ACHN (cell line): ENCODE results near the gene DHPS.
A peak's percentile ranks its signal among the peaks of the same experiment; 100 is the strongest.
"Not testable (repeated sequence)": the region's sequence is repeated elsewhere in the genome, so short reads cannot be mapped to it uniquely, and the experiment has no call there.

ENCODE experiments used
- DNase-seq: peaks from one replicate; pipeline ENCODE4 v3.0.0-alpha.2; 2015
- in situ Hi-C: cut with HindIII; loops from 2 replicates; pipeline ENCODE4 v1.10.0; 2017; ENCODE audit warnings: low sequenced_read_pairs, low pct_ligation_motif_present, low pct_unique_long_range_greater_than_20kb

The DHPS gene

DNA sequence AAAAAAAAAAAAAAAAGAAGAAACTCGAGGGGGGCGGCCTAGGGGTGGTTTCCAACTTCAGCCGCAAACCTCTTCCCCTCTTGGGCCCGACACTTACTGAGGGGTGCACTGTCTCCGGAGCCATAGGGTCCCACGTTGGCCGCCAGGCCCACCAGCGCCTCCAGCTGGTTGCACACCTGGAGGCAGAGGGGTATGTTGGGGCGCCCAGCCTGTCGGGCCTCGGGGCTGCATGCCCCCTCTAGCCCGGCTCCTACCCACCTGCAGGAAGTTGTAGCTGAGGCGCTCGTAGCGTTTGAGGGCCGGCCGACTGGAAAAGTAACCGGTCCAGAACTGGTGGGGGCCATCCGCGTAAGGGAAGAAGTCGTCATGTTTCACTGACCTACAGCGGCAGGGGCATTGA, 23.7 kb downstream of the DHPS start:
- DNase-seq: no peak
- in situ Hi-C loops: no loop called here

DNA sequence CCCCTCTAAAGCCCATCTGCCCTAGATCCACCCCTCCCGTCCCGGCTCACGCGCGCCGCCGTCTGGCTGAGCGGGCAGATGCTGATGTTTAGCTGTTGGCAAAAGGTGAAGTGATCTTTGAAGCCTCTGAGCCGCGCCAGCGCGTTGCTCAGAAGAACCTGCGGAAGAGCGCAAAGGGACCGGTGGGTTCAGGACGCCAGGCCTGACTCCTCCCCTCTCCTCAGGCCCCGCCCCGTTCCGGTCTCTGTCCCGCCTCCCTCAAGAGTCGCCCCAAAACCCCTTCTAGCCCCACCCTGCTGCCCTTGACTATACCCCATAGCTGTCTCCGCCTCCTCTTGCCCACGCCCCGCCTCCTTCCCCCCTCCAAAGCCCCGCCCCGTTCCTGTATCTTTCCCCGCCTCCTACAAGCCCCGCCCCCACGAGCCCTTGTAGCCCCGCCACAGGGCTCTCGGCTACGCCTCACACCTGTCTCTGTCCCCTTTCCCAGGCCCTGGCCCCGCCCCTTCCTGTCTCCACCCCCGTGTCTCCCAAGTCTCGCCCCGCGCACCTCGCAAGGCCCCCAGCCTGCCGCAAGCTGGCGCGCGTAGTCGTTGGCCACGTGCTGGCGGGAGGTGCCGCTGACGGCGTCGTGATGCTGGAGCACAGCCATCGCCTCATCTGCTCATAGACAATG, 24.6 kb downstream of the DHPS start:
- in situ Hi-C loops: no loop called here

DNA sequence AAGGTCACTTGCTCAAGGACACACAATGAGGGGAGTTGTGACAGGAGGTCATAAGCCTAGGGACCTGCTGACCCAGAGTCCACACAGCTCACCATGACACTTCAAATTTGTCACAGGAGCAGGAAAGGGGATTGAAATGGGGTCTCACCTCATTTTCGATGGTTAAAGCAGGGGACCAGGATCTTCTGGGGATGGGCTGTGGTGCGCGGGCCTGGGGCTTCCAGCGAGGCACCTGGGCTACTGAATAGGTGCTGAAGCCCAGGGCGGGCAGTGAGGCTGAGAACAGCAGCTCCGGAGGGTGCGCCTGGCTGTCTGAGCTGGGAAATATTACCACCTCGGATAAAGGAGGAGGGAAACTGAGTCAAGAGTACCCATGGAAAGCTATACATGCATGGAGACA, 26.1 kb downstream of the DHPS start:
- in situ Hi-C loops: no loop called here
- no peak for DNase-seq

More for the DNA sequence above, 24.6 kb downstream of the DHPS start:
- DNase-seq: no peak

DNA sequence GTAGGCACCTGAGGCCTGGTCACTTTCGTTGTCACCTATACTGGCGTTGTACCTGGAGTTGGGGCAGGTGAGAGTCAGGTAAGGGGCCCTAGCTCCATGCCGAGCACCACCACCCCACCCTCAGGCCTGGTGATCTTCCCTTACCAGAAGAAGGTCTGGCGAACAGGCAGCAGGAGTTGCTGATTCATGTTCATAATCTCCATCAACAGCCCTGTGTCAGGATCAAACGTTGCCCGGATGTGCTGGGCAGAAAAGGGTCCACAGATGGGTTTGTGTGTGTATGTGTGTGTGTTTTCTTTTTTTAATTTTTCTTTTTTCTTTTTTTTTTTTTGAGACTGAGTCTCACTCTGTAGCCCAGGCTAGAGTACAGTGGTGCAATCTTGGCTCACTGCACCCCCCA, 29.5 kb downstream of the DHPS start:
- no peak for DNase-seq
- in situ Hi-C loops: no loop called here

DNA sequence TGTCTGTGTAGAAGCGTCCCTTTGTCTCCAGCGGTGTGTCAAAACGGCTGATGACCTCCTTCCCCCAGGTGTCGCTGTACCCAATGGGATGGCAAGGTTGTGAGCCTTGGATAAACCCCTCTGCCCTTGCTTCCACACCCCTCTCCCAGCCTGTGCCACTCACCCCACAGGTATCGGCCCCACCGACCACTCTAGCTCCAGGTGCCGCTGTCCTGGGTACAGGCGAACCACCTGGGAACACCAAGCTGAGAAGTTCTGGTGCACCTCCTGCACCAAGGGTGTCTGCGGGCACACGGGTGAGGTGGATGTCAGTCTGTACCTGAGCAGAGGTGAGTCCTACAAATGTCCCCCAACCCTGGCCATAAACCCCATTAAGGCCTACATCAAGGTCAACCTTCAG, 31.7 kb downstream of the DHPS start:
- in situ Hi-C loops: no loop called here
- DNase-seq: no peak

DNA sequence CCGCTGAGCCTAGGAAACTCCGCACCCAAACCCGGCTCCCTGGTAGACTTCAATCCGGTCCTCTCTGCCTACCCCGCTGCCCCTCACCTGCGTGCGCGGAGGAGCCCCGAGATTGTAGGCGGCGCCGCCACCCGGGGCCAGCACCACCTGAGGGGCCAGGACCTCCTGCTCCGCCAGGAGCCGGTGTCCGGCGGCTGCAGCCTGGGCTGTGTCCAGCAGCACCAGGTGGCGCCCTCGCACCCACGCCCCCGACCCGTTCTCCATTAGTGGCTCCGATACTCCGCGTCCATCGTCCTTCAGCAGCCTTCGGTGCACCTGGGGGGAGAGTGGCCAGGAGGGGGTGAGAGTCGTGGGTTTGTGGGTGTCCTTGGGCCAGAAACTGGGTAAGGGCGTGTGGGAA, 33.6 kb downstream of the DHPS start:
- in situ Hi-C loops: no loop called here
- no peak for DNase-seq

DNA sequence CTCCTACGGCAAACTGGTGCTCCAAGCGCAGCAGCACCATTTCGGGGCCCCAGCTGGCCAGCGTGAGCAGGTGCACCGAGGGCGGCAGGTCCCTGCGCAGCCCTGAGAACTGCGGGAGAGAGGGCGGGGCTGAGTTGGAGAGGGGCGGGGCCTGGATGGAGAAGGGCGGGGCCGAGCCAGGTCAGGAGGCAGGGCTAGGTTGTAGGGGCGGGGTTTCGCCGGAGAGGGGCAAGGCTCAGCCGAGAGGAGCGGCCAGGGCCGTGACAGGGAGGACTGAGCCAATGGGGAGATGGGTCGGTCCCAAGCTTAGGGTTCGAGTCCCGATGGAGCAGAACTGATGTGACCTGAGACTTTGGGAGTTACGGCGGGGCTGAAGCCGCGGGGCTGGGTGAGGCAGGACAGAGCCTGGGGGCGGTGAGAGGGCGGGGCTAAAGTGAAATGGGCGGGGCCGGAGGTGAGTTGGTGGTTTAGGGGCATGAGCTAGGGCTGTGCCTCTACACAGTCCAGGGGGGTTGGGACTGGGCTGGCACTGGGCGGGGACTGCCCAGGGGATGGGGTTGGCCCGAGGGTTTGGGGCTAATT, 34.1 kb downstream of the DHPS start:
- no peak for DNase-seq
- in situ Hi-C loops: no loop called here

DNA sequence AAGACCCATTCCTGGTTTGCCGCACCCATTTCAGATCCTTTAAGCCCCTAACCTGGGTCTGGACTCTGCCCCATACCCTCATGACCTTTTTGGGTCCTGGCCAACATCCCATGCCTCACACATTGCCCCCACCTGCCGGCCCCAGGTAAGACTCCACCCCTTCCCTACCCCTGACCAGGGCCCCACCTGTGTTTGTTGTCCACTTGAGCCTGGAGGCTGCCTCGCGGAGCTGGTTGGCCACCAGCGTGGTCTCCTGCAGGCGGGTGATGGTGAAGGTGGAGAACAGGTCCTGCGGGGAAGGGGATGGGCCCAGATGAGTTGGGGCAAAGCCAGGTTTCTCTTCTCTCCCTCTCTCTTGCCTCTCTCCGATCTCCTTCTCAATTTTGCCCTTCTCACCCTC, 34.6 kb downstream of the DHPS start:
- in situ Hi-C loops: no loop called here
- no peak for DNase-seq

DNA sequence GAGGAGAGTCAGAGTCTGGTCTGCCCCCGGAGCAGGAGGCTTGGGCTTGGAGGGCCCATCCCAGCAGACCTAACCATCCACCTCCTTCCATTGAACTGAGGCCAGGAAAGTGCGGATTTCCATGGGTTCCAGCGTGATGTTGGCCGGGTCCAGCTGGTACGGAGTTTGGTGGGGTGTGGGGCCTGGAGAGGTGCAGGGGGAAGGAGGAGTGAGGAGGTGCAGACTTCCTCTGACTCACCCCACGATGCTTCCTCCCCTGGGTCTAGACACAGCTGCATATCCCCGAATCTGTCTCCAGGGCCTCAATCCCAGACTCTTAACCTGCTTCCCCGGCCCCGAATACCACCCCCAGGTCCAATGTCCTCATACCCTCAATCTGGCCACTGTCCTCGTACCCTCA, 35.1 kb downstream of the DHPS start:
- DNase-seq: no peak
- in situ Hi-C loops: no loop called here

DNA sequence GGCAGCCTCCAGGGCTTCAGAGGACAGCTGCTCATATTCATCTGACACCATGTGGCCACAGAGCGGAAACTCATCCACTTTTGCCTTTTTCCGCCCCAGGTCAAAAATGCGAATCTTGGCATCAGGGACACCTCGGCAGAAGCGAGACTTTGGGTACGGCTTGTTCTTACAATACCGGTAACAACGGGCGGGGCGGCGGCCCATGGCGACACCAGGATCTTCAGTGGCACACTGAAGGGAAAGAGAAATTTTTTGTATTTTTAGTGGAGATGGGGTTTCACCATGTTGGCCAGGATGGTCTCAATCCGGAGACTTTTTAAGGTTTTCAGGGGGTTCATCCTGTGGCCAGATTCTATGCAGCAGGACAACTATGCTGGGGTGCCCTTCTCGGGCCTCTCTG, 38.0 kb downstream of the DHPS start:
- DNase-seq, in situ Hi-C loops: not testable (repeated sequence)

DNA sequence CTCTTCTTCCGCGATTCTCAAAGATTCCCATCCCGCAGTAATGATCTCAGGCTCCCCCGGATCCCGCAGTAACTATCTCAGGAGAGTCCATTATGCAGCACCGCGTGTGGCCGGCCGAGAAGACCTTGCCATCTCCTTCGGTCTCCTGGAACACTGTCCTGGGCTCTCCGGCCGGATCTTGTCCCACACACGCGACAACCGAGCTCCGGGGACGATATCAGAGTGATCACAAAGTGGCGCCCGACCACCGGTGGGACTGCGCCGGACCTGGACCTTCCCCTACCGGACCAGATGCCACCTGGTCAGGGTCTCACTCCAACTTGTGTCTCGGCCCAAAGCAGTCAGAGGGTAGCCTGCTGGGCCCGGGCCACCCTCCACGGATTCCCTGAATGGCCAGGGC, 39.2 kb downstream of the DHPS start:
- in situ Hi-C loops: no loop called here
- DNase-seq: no peak

DNA sequence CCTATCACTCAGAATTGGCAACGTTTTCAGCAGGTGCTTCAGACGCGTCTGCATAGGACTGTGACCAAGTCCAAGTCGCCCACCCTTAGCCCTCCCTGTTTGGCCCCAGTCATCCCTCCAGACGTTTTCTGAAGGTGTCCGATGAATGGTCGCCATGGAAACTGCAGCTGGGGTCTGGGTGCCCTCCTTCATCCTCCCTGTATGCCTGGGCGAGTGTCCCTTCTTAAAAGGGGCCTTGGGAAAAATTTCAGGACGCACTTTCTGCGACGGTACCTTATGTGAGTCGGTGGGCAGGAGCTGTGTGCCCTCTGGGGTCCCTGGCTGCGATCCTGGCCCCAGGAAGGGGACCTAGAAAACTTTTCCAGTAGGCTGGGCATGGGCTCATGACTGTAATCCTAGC, 40.2 kb downstream of the DHPS start:
- in situ Hi-C loops: no loop called here
- no peak for DNase-seq

DNA sequence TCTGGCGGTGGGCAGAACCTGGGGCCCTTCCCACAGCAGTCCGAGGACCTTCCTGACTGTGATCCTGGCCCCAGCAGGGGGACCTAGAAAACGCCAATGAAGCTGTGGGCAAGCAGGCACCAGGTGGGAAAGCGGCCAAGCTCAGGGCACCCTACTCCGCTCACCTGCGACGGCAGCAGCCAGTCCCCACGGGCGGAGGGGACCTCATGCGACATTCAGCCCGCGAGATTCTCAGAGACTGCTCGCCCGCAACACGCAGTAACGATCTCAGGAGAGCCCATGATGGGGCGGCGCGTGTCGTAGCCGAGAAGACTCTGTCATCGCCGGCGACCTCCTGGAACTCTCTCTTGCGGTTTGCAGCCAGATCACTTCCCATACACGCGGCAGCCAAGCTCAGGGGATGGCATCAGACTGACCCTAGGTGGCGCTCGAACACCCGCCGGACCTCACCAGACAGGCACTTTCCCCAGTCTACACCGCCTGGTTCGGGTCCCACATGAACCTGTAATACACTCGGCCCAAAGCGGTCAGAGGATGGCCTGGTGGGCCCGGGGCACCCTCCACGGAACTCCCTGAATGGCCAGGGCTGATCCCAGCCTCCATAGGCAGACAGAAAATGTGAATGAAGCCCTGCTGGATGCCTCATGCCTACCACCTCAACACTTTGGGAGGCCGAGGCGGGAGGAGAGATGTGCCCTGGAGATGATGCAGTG, 41.6 kb downstream of the DHPS start:
- DNase-seq: no peak
- in situ Hi-C loops: no loop called here

DNA sequence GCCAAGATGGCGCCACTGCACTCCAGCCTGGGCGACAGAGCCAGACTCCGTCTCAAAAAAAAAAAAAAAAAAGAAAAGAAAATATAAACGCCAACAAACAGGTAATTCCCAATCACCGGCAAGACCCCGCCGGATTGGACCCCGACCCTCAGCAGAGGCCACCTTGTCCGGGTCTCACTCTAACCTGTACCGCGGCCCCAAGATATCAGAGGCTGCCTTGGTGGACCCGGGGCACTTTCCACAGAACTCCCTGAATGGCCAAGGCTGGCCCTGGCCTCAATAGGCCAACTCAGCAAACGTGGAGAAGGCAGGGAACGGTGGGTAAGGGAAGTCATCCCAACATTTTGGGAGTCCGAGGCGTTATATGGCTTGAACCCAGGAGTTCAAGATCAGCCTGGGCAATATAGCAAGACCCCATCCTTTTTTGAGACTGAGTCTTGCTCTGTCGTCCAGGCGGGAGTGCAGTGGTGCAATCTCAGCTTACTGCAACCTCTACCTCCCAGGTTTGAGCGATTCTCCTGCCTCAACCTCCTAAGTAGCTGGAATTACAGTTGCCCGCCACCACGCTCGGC, 43.0 kb downstream of the DHPS start:
- DNase-seq: no peak
- in situ Hi-C loops: no loop called here

DNA sequence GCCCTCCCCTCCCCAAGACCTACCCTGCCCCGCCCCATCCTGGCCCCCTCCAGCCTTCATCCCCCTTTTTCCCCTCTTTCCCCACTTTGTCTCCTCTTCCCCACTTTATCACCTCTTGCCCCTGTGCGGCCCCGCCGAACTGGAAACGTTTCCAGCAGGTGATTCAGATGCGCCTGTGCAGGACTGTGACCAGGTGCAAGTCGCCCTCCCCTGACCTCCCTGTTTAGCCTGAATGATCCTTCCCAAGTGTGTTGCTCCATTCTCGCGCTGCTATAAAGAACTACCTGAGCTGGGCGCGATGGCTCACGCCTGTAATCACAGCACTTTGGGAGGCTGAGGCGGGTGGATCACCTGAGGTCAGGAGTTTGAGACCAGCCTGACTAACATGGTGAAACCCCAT, 45.0 kb downstream of the DHPS start:
- in situ Hi-C loops: no loop called here
- DNase-seq: no peak

DNA sequence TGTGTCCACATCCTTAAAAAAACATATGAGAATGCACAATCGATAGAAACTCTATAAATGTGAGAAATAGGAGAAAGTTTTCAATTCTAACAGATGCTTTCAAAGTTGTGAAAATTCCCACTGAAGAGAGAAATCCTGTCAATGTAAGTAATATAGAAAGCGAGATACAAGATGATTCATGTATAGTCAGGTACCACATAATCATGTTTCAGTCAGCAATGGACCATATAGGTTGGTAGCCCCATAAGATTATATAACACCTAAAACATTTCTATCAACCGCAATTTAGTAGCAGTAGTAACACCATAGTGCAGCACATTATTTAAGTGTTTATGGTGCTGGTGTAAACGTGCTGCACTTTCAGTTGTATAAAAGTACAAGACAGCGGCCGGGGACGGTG, 52.5 kb downstream of the DHPS start:
- no peak for DNase-seq
- in situ Hi-C loops: no loop called here

DNA sequence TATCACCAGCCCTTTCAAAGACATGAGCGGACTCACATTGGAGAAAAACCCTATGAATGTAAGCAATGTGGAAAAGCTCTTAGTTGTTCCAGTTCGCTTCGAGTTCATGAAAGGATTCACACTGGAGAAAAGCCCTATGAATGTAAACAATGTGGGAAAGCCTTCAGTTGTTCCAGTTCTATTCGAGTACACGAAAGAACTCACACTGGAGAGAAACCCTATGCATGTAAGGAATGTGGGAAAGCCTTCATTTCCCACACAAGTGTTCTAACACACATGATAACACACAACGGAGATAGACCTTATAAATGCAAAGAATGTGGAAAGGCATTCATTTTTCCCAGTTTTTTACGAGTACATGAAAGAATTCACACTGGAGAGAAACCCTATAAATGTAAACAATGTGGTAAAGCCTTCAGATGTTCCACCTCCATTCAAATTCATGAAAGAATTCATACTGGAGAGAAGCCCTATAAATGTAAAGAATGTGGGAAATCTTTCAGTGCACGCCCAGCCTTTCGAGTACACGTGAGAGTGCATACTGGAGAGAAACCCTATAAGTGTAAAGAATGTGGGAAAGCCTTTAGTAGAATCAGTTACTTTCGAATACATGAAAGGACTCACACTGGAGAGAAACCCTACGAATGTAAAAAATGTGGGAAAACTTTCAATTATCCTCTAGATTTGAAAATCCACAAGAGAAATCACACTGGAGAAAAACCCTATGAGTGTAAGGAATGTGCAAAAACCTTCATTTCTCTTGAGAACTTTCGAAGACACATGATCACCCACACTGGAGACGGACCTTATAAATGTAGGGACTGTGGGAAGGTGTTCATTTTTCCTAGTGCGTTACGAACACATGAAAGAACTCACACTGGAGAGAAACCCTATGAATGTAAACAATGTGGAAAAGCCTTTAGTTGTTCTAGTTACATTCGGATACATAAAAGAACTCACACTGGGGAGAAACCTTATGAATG, 53.3 kb downstream of the DHPS start:
- in situ Hi-C loops: no loop called here

DNA sequence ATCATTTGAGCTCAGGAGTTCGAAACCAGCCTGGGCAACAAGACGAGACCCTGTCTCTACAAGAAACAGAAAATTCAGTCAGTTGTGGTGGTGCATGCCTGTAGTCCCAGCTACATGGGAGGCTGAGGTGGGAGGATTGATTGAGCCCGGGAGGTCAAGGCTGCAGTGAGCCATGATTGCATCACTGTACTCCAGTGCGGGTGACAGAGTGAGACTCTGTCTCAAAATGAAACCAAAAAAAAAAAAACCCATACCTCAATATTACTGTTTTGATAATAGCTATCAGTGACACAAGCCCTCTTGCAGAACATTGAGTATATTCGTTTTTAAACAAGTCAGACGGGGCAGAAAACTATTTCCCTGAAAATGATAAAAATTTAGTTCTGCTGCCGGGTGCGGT, 54.7 kb downstream of the DHPS start:
- DNase-seq: no peak
- in situ Hi-C loops: no loop called here

More for the DNA sequence above, 53.3 kb downstream of the DHPS start:
- DNase-seq: peak; percentile 33
